Panc1 (cell line): Measurements from ENCODE around the gene CETN1. TPM values are rescaled to one million over a fixed set of nuclear protein-coding genes. Genes with fewer than 3 reads are reported as not detected.

Source experiments
- ATAC-seq: fragments of 200-7000 bp; cut with Tn5 transposase; 2 replicates; pipeline ENCODE4 v1.9.1; 2020; ENCODE audit warnings: mild to moderate bottlenecking, moderate library complexity
- BruUV-seq: library from RNA; stranded (reverse); fragments of 400-500 nt; replicated peaks from 2 replicates; lab custom pipeline; 2021; lab: Mats Ljungman, UMichigan
- CTCF ChIA-PET: fragments of 300-600 bp; sonication (Branson Sonifier 250); formaldehyde crosslinking; loops from one replicate; lab custom pipeline; 2022; ENCODE audit warnings: antibody characterized with exemption; lab: Charles Lee
- POLR2A ChIA-PET: fragments of 300-600 bp; sonication (Branson Sonifier 250); formaldehyde crosslinking; loops from one replicate; lab custom pipeline; 2022; ENCODE audit warnings: antibody characterized with exemption; lab: Charles Lee
- DNase-seq: peaks from one replicate; pipeline ENCODE4 v3.0.0-alpha.2; 2010; ENCODE audit warnings: low read depth, low spot score
- H3K27ac ChIP-seq: 2 replicates; pipeline ENCODE4 v1.5.1; 2011; ENCODE audit warnings: mild to moderate bottlenecking, low read length, inconsistent platforms
- H3K27me3 ChIP-seq: fragments of 200-500 bp; sonication (Bioruptor generic); 2 replicates; pipeline ENCODE4 v1.6.0; 2014; ENCODE audit warnings: low read length, inconsistent platforms; ENCODE audit not compliant: control insufficient read depth, insufficient read depth
- H3K36me3 ChIP-seq: fragments of 200-500 bp; sonication (Bioruptor generic); 2 replicates; pipeline ENCODE4 v1.5.1; 2014; ENCODE audit warnings: inconsistent platforms, mild to moderate bottlenecking, low read length, moderate library complexity; ENCODE audit not compliant: control insufficient read depth, insufficient read depth
- H3K4me1 ChIP-seq: 2 replicates; pipeline ENCODE4 v1.5.1; 2011; ENCODE audit warnings: inconsistent platforms, mild to moderate bottlenecking, low read length, moderate library complexity; ENCODE audit not compliant: control insufficient read depth, insufficient read depth
- H3K4me3 ChIP-seq, 2 experiments: 2 replicates each; pipeline ENCODE4 v1.5.1; 2011 to 2012; ENCODE audit warnings: low read depth in 2 of 2, low read length in 2 of 2, mild to moderate bottlenecking in 2 of 2, inconsistent platforms in 1 of 2, moderate library complexity in 1 of 2
- H3K9me3 ChIP-seq: fragments of 200-500 bp; sonication (Bioruptor generic); 2 replicates; pipeline ENCODE4 v1.5.1; 2014; ENCODE audit warnings: low read depth, mild to moderate bottlenecking, inconsistent platforms, low read length, moderate library complexity; ENCODE audit not compliant: control insufficient read depth, insufficient read depth
- CTCF ChIP-seq: fragments of 450-650 bp; IDR thresholded peaks from 2 replicates; pipeline ENCODE4 v1.5.1; 2017; ENCODE audit warnings: mild to moderate bottlenecking
- POLR2AphosphoS5 ChIP-seq: IDR thresholded peaks from 2 replicates; pipeline ENCODE4 v1.6.1; 2012; ENCODE audit warnings: mild to moderate bottlenecking, low read depth, low read length, moderate library complexity
- REST ChIP-seq, 2 experiments: IDR thresholded peaks; 2 replicates each; pipeline ENCODE4 v1.6.1; 2011 to 2012; ENCODE audit warnings: low read depth in 2 of 2, control low read depth in 1 of 2, low read length in 1 of 2, mild to moderate bottlenecking in 1 of 2, moderate library complexity in 1 of 2; ENCODE audit not compliant: insufficient read depth in 1 of 2
- SIN3A ChIP-seq: IDR thresholded peaks from 2 replicates; pipeline ENCODE4 v1.6.1; 2012; ENCODE audit warnings: low read depth, mild to moderate bottlenecking, low read length, moderate library complexity, borderline replicate concordance; ENCODE audit not compliant: insufficient read depth
- TCF7L2 ChIP-seq: IDR thresholded peaks from 2 replicates; pipeline ENCODE4 v1.6.1; 2011; ENCODE audit warnings: mild to moderate bottlenecking, low read depth, low read length, inconsistent platforms
- in situ Hi-C: cut with HindIII; loops from 2 replicates; pipeline ENCODE4 v1.10.0; 2016; ENCODE audit warnings: low sequenced_read_pairs, low pct_unique_long_range_greater_than_20kb
- intact Hi-C: fragments of 100-400 bp; cut with micrococcal nuclease; formaldehyde crosslinking; loops from one replicate; pipeline ENCODE4 v1.10.0; 2022; ENCODE audit not compliant: unreplicated experiment
- total RNA-seq: library from RNA; stranded (reverse); gene quantifications from one replicate; pipeline ENCODE4 v1.2.1, GENCODE V29; 2021; ENCODE audit not compliant: unreplicated experiment

Gene CETN1
- total RNA-seq, 1 experiment from 2014 or later: not detected

- CTCF ChIA-PET: interaction anchor here (0.6 kb wide), 1 partner anchor 67 kb away, joined by 3 read pairs; no protein-coding TSS in a partner anchor
Observed at GRCh38 chr18:555705-556457, 24.3 kb upstream of the CETN1 start.

More at GRCh38 chr18:555705-556457, 24.3 kb upstream of the CETN1 start:
- POLR2A ChIA-PET: no interaction called here
- no peak for TF ChIP-seq TCF7L2
- TF ChIP-seq REST (IDR thresholded peaks at IDR 0.05; ENCODE audit: insufficient read depth in 1 of 2, low read depth in 2 of 2, low read length in 1 of 2): no peak
- no peak for TF ChIP-seq CTCF
- no peak for TF ChIP-seq POLR2AphosphoS5
- TF ChIP-seq SIN3A: no peak
- no peak overlapping the region for H3K27ac ChIP-seq
- BruUV-seq: no TSS peak
- in situ Hi-C loops (no loop called here), intact Hi-C loops (no loop called here)
- DNase-seq (no peak), ATAC-seq (no peak)
- H3K36me3 ChIP-seq: no peaks in the 10 kb centered on the region
- H3K9me3 ChIP-seq: peaks cover 4% of the 10 kb centered on the region; the same call in 1 of the 2 replicates
- H3K4me1 ChIP-seq: no peaks in the 10 kb centered on the region
- H3K4me3 ChIP-seq: no peak overlapping the region
- no peaks in the 10 kb centered on the region for H3K27me3 ChIP-seq
